GM21390 (cell line): ENCODE results near the gene TANC1.

Experiments
- ATAC-seq: cut with Tn5 transposase; IDR thresholded peaks from one replicate; pipeline ENCODE4 v1.9.1; 2021; ENCODE audit not compliant: unreplicated experiment

The TANC1 gene

GRCh38 chr2:159153951-159154350, 185.5 kb downstream of the TANC1 start:
- ATAC-seq: no peak

- no peak for ATAC-seq
Measured at GRCh38 chr2:159154366-159154765, 185.9 kb downstream of the TANC1 start.

GRCh38 chr2:159155320-159155719, 186.9 kb downstream of the TANC1 start:
- no peak for ATAC-seq

GRCh38 chr2:159155791-159156190, 187.4 kb downstream of the TANC1 start:
- no peak for ATAC-seq

- no peak for ATAC-seq
Measured at GRCh38 chr2:159156834-159157233, 188.4 kb downstream of the TANC1 start.

- peak; percentile 68 for ATAC-seq
Measured at GRCh38 chr2:159157361-159158209, 189.1 kb downstream of the TANC1 start.

GRCh38 chr2:159160412-159160811, 192.0 kb downstream of the TANC1 start:
- no peak for ATAC-seq

- ATAC-seq: no peak
Measured at GRCh38 chr2:159160954-159161353, 192.5 kb downstream of the TANC1 start.

GRCh38 chr2:159163930-159164329, 195.5 kb downstream of the TANC1 start:
- peak; percentile 50 for ATAC-seq

GRCh38 chr2:159164457-159164911, 196.0 kb downstream of the TANC1 start:
- ATAC-seq: peak; percentile 43

- no peak for ATAC-seq
Measured at GRCh38 chr2:159165048-159165447, 196.6 kb downstream of the TANC1 start.

GRCh38 chr2:159168707-159169106, 200.3 kb downstream of the TANC1 start:
- no peak for ATAC-seq

- ATAC-seq: no peak
Measured at GRCh38 chr2:159169187-159169586, 200.7 kb downstream of the TANC1 start.

- ATAC-seq: no peak
Measured at GRCh38 chr2:159172403-159172802, 204.0 kb downstream of the TANC1 start.

- no peak for ATAC-seq
Measured at GRCh38 chr2:159174759-159175158, 206.3 kb downstream of the TANC1 start.

GRCh38 chr2:159175182-159175581, 206.7 kb downstream of the TANC1 start:
- no peak for ATAC-seq

- ATAC-seq: no peak
Measured at GRCh38 chr2:159175927-159176326, 207.5 kb downstream of the TANC1 start.

- no peak for ATAC-seq
Measured at GRCh38 chr2:159176555-159176954, 208.1 kb downstream of the TANC1 start.

- ATAC-seq: no peak
Measured at GRCh38 chr2:159177357-159177756, 208.9 kb downstream of the TANC1 start.

GRCh38 chr2:159177957-159178356, 209.5 kb downstream of the TANC1 start:
- no peak for ATAC-seq

GRCh38 chr2:159179096-159179495, 210.7 kb downstream of the TANC1 start:
- ATAC-seq: no peak

GRCh38 chr2:159179696-159180095, 211.3 kb downstream of the TANC1 start:
- ATAC-seq: no peak

- ATAC-seq: no peak
Measured at GRCh38 chr2:159183346-159183745, 214.9 kb downstream of the TANC1 start.
